Measurements from ENCODE around the gene PTTG1IP.

PTTG1IP gene

GRCh38 chr21:44867999-44868700 is 5.3 kb downstream of the PTTG1IP start:
- no peak for TF ChIP-seq CTCF (conservative IDR thresholded peaks at IDR 0.05; ENCODE audit: low read depth, low read length)
- no peak for DNase-seq (ENCODE audit: low read depth)
- H3K4me3 ChIP-seq (ENCODE audit: low read length): no peak overlapping the region

GRCh38 chr21:44867464-44867863 is 6.0 kb downstream of the PTTG1IP start:
- no peak for TF ChIP-seq CTCF (conservative IDR thresholded peaks at IDR 0.05; ENCODE audit: low read depth, low read length)
- H3K4me3 ChIP-seq (ENCODE audit: low read length): no peak overlapping the region
- DNase-seq (ENCODE audit: low read depth): no peak

- no peak for TF ChIP-seq CTCF (conservative IDR thresholded peaks at IDR 0.05; ENCODE audit: low read depth, low read length)
- DNase-seq (ENCODE audit: low read depth): peak; percentile 33
- H3K4me3 ChIP-seq (ENCODE audit: low read length): no peak overlapping the region
These were observed 6.7 kb downstream of the PTTG1IP start for GRCh38 chr21:44866780-44867179.

- peak; percentile 64 for DNase-seq (ENCODE audit: low read depth)
- no peak overlapping the region for H3K4me3 ChIP-seq (ENCODE audit: low read length)
- no peak for TF ChIP-seq CTCF (conservative IDR thresholded peaks at IDR 0.05; ENCODE audit: low read depth, low read length)
These were observed 7.8 kb downstream of the PTTG1IP start for GRCh38 chr21:44865561-44866280.

GRCh38 chr21:44862869-44863685 is 10.4 kb downstream of the PTTG1IP start:
- H3K4me3 ChIP-seq (ENCODE audit: low read length): no peak overlapping the region
- no peak for DNase-seq (ENCODE audit: low read depth)
- TF ChIP-seq CTCF (conservative IDR thresholded peaks at IDR 0.05; ENCODE audit: low read depth, low read length): no peak

- DNase-seq (ENCODE audit: low read depth): no peak
- no peak for TF ChIP-seq CTCF (conservative IDR thresholded peaks at IDR 0.05; ENCODE audit: low read depth, low read length)
- no peak overlapping the region for H3K4me3 ChIP-seq (ENCODE audit: low read length)
These were observed 14.7 kb downstream of the PTTG1IP start for GRCh38 chr21:44858791-44859190.
